HepG2 (cell line): ENCODE results near the gene WNT10A. TPM values are rescaled to one million over a fixed set of nuclear protein-coding genes. Genes with fewer than 3 reads are reported as not detected.
A peak's percentile ranks its signal among the peaks of the same experiment; 100 is the strongest.

ENCODE experiments used
- FOXO1 ChIP-seq: sonication (generic); formaldehyde crosslinking; IDR thresholded peaks from 2 replicates; pipeline ENCODE4 v1.4.0; 2020; ENCODE audit warnings: missing genetic modification reagents
- HNF1B ChIP-seq: sonication (generic); formaldehyde crosslinking; IDR thresholded peaks from 2 replicates; pipeline ENCODE4 v1.5.1; 2020; ENCODE audit warnings: mild to moderate bottlenecking, moderate library complexity, missing genetic modification reagents
- HNRNPLL ChIP-seq: fragments of 200-400 bp; formaldehyde crosslinking; IDR thresholded peaks from 2 replicates; pipeline ENCODE4 v1.6.1; 2017; ENCODE audit warnings: mild to moderate bottlenecking, low read depth, low read length; ENCODE audit not compliant: poor library complexity, severe bottlenecking
- KDM4B ChIP-seq: sonication (generic); formaldehyde crosslinking; IDR thresholded peaks from 2 replicates; pipeline ENCODE4 v1.4.0; 2020; ENCODE audit warnings: missing genetic modification reagents
- LCORL ChIP-seq, 2 experiments: fragments of 450-650 bp in 1 of 2; sonication (generic) in 1 of 2; formaldehyde crosslinking in 1 of 2; IDR thresholded peaks; 2 replicates each; pipeline versions ENCODE4 v1.5.0 to v1.6.1; 2017 to 2020; ENCODE audit warnings: antibody characterized with exemption in 1 of 2, missing genetic modification reagents in 1 of 2
- MIER2 ChIP-seq: IDR thresholded peaks from 2 replicates; pipeline ENCODE4 v1.6.1; 2016; ENCODE audit warnings: missing biosample characterization, missing genetic modification reagents
- RBAK ChIP-seq: sonication (generic); formaldehyde crosslinking; IDR thresholded peaks from 2 replicates; pipeline ENCODE4 v1.5.1; 2020; ENCODE audit warnings: mild to moderate bottlenecking, missing genetic modification reagents
- SMC3 ChIP-seq: IDR thresholded peaks from 2 replicates; pipeline ENCODE4 v1.6.1; 2011; ENCODE audit warnings: low read length, improper control_type of control experiment
- STAG1 ChIP-seq: sonication (generic); formaldehyde crosslinking; IDR thresholded peaks from 2 replicates; pipeline ENCODE4 v1.4.0; 2020; ENCODE audit warnings: missing genetic modification reagents
- THAP9 ChIP-seq: sonication (generic); formaldehyde crosslinking; IDR thresholded peaks from 2 replicates; pipeline ENCODE4; 2020; ENCODE audit warnings: missing genetic modification reagents, mild to moderate bottlenecking, borderline replicate concordance
- ZHX2 ChIP-seq, 2 experiments: sonication (generic) in 1 of 2; formaldehyde crosslinking in 1 of 2; IDR thresholded peaks; 2 replicates each; pipeline versions ENCODE4 v1.6.1 to v1.9.0; 2014 to 2022; ENCODE audit warnings: antibody characterized with exemption in 1 of 2, borderline replicate concordance in 1 of 2, inconsistent platforms in 1 of 2, low read depth in 1 of 2, missing genetic modification reagents in 1 of 2
- ZMYM2 ChIP-seq: sonication (generic); formaldehyde crosslinking; IDR thresholded peaks from 2 replicates; pipeline ENCODE4 v1.8.0; 2022; ENCODE audit warnings: mild to moderate bottlenecking, missing genetic modification reagents
- ZNF335 ChIP-seq: sonication (generic); formaldehyde crosslinking; IDR thresholded peaks from 2 replicates; pipeline ENCODE4 v1.4.0; 2020; ENCODE audit warnings: missing genetic modification reagents
- ZNF501 ChIP-seq: sonication (generic); formaldehyde crosslinking; IDR thresholded peaks from 2 replicates; pipeline ENCODE4 v1.5.1; 2020; ENCODE audit warnings: mild to moderate bottlenecking, moderate library complexity, missing genetic modification reagents
- ZNF597 ChIP-seq: sonication (generic); formaldehyde crosslinking; IDR thresholded peaks from 2 replicates; pipeline ENCODE4 v1.5.0; 2020; ENCODE audit warnings: missing genetic modification reagents
- polyA plus RNA-seq, 8 experiments: library from polyadenylated mRNA; depleted of rRNA in 3 of 8; stranded (reverse) in 7 of 8; unstranded in 1 of 8; fragments of >200 nt; fragmentation: Illumina TruSeq in 4 of 8; extraction: Trizol in 4 of 8; gene quantifications; 2 replicates each; pipeline versions ENCODE4 v1.2.1 to v1.2.3, GENCODE V29; 2011 to 2016; ENCODE audit warnings: low read depth in 4 of 8, missing spikeins in 1 of 8, mixed read lengths in 1 of 8; ENCODE audit not compliant: insufficient read depth in 1 of 8
- total RNA-seq, 5 experiments: library from RNA; depleted of rRNA; stranded (reverse); fragments of >200 nt; fragmentation: Illumina TruSeq; extraction: Trizol; gene quantifications; 2 replicates each; pipeline ENCODE4 v1.2.3, GENCODE V29; 2016; ENCODE audit warnings: low read depth in 1 of 5

The WNT10A gene
- total and polyA plus RNA-seq, 2 of the 13 experiments (the other 11 are each of a cell fraction or from before 2014, with no cell fraction given) = 0.03 TPM; not detected in 1

GRCh38 chr2:218876562-218877219 is 4.0 kb upstream of the WNT10A start (continued):
- 0 out of 2 replicates have a peak, but pooled peaks have one; percentile 52 for TF ChIP-seq HNF1B (CRISPR knock-in tag)
- TF ChIP-seq RBAK = no peak
- TF ChIP-seq ZNF335 = 0 out of 2 replicates have a peak, but pooled peaks have one; percentile 35
- TF ChIP-seq FOXO1 (CRISPR knock-in tag) = 0 out of 2 replicates have a peak, but pooled peaks have one; percentile 41
- 0 out of 2 replicates have a peak, but pooled peaks have one; percentile 36 for TF ChIP-seq LCORL (IDR thresholded peaks at IDR 0.05)
- TF ChIP-seq LCORL (CRISPR knock-in tag; IDR thresholded peaks at IDR 0.05) = 0 out of 2 replicates have a peak, but pooled peaks have one; percentile 23
- TF ChIP-seq THAP9 = no peak
- TF ChIP-seq ZNF597 (CRISPR knock-in tag) = no peak
- TF ChIP-seq ZNF501 (CRISPR knock-in tag) = 0 out of 2 replicates have a peak, but pooled peaks have one; percentile 45
- peak; percentile 87 for TF ChIP-seq STAG1
- TF ChIP-seq ZMYM2 (CRISPR knock-in tag) = 0 out of 2 replicates have a peak, but pooled peaks have one; percentile 68
- TF ChIP-seq HNRNPLL = no peak
- TF ChIP-seq ZHX2 (IDR thresholded peaks at IDR 0.05; ENCODE audit: low read depth) = no peak
- TF ChIP-seq ZHX2 (CRISPR knock-in tag; IDR thresholded peaks at IDR 0.05; ENCODE audit: borderline replicate concordance) = no peak
- peak; percentile 95 for TF ChIP-seq SMC3
- TF ChIP-seq KDM4B = 0 out of 2 replicates have a peak, but pooled peaks have one; percentile 25
- 0 out of 2 replicates have a peak, but pooled peaks have one; percentile 21 for TF ChIP-seq MIER2 (CRISPR knock-in tag)
